OCI-LY3 (cell line): ENCODE data around the gene HAX1.

Source experiments
- H2AFZ ChIP-seq: fragments of 200-600, 300-600 bp; shearing (Covaris generic); 2 replicates; pipeline ENCODE4 v1.6.0; 2014; ENCODE audit warnings: antibody characterized with exemption, low read depth, low read length
- H3K27ac ChIP-seq: fragments of 200-600, 300-600 bp; sonication (generic); 2 replicates; pipeline ENCODE4 v1.5.1; 2014; ENCODE audit warnings: mild to moderate bottlenecking, low read length, moderate library complexity, mixed read lengths
- H3K27me3 ChIP-seq: fragments of 200-600, 300-600 bp; sonication (generic); 2 replicates; pipeline ENCODE4 v1.6.1; 2014; ENCODE audit warnings: low read depth, low read length, mixed read lengths
- H3K36me3 ChIP-seq: fragments of 200-600, 300-600 bp; sonication (generic); replicated peaks from 2 replicates; pipeline ENCODE3; 2014; ENCODE audit warnings: low read depth, low read length, mixed read lengths
- H3K4me1 ChIP-seq: fragments of 300-600, 200-600 bp; sonication (generic); 2 replicates; pipeline ENCODE4 v1.6.1; 2014; ENCODE audit warnings: low read length, mixed read lengths
- H3K4me2 ChIP-seq: fragments of 200-600, 300-600 bp; sonication (generic); 2 replicates; pipeline ENCODE4 v1.6.1; 2014; ENCODE audit warnings: low read length, mixed read lengths
- H3K4me3 ChIP-seq: fragments of 300-600, 200-600 bp; sonication (generic); 2 replicates; pipeline ENCODE4 v1.5.1; 2014; ENCODE audit warnings: antibody characterized with exemption, mild to moderate bottlenecking, low read length, moderate library complexity
- H3K79me2 ChIP-seq: fragments of 300-600, 200-600 bp; shearing (Covaris generic); 2 replicates; pipeline ENCODE4 v1.6.1; 2014; ENCODE audit warnings: mild to moderate bottlenecking, low read length, mixed read lengths
- H3K9ac ChIP-seq: fragments of 300-600, 200-600 bp; shearing (Covaris generic); 2 replicates; pipeline ENCODE4 v1.6.0; 2014; ENCODE audit warnings: mild to moderate bottlenecking, low read length, moderate library complexity
- H3K9me3 ChIP-seq: fragments of 200-600, 300-600 bp; shearing (Covaris generic); 2 replicates; pipeline ENCODE4 v1.6.1; 2014; ENCODE audit warnings: low read length, mixed read lengths; ENCODE audit not compliant: insufficient read depth
- H4K20me1 ChIP-seq: fragments of 200-600, 300-600 bp; sonication (generic); 2 replicates; pipeline ENCODE4 v1.6.1; 2016; ENCODE audit warnings: low read length, mixed read lengths; ENCODE audit not compliant: insufficient read depth
- CTCF ChIP-seq: fragments of 200-600, 300-600 bp; sonication (generic); IDR thresholded peaks from 2 replicates; pipeline ENCODE4 v1.5.1; 2014; ENCODE audit warnings: antibody characterized with exemption, low read length, low read depth
- EZH2phosphoT487 ChIP-seq: fragments of 200-600 bp; shearing (Covaris generic); IDR thresholded peaks from 2 replicates; pipeline ENCODE4 v1.6.1; 2018; ENCODE audit warnings: antibody characterized with exemption, mixed run types, low read depth

Gene HAX1

GRCh38 chr1:154240294-154240833, 32.1 kb upstream of the HAX1 start:
- TF ChIP-seq CTCF: no peak
- TF ChIP-seq EZH2phosphoT487: no peak
- no peaks in the 10 kb centered on the region for H3K9me3 ChIP-seq
- no peak overlapping the region for H3K27ac ChIP-seq
- peaks cover 89% of the 10 kb centered on the region for H3K36me3 ChIP-seq
- H3K9ac ChIP-seq: no peak overlapping the region
- no peaks in the 10 kb centered on the region for H3K27me3 ChIP-seq
- H3K4me1 ChIP-seq: no peaks in the 10 kb centered on the region
- H2AFZ ChIP-seq: no peak overlapping the region
- no peak overlapping the region for H3K4me3 ChIP-seq
- peaks cover 47% of the 10 kb centered on the region for H4K20me1 ChIP-seq
- peaks cover 59% of the 10 kb centered on the region for H3K79me2 ChIP-seq
- H3K4me2 ChIP-seq: no peak overlapping the region

- no peaks in the 10 kb centered on the region for H3K9me3 ChIP-seq
- no peak for TF ChIP-seq EZH2phosphoT487
- no peak for TF ChIP-seq CTCF
- H3K27ac ChIP-seq: no peak overlapping the region
- no peak overlapping the region for H2AFZ ChIP-seq
- no peaks in the 10 kb centered on the region for H3K4me1 ChIP-seq
- H3K79me2 ChIP-seq: peaks cover 46% of the 10 kb centered on the region
- peaks cover 86% of the 10 kb centered on the region for H3K36me3 ChIP-seq
- H4K20me1 ChIP-seq: peaks cover 38% of the 10 kb centered on the region
- no peak overlapping the region for H3K4me3 ChIP-seq
- H3K27me3 ChIP-seq: no peaks in the 10 kb centered on the region
- no peak overlapping the region for H3K4me2 ChIP-seq
- no peak overlapping the region for H3K9ac ChIP-seq
Observed at GRCh38 chr1:154241703-154242351, 30.6 kb upstream of the HAX1 start.

DNA sequence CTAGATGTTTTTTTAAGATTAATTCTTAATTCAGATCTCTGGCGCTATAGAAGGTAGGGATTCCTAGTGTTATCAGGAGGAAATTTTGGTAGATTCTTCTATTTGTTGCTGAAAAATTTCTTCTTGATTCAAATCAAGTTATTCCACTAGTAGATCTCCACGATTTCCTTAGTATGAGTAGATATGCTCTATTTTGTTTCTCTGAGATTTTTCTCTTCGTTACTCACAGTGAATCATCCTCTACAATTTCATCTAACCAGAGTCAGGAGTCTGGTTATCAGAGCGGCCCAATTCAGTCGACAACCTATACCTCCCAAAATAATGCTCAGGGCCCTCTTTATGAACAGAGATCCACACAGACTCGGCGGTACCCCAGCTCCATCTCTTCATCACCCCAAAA, 18.8 kb upstream of the HAX1 start:
- Histone ChIP-seq H3K4me3 (no peak overlapping the region), H3K27ac (no peak overlapping the region), H3K4me1 (no peaks in the 10 kb centered on the region), H3K27me3 (no peaks in the 10 kb centered on the region), H3K79me2 (no peaks in the 10 kb centered on the region), H3K9me3 (no peaks in the 10 kb centered on the region), H2AFZ (no peak overlapping the region), H3K4me2 (no peak overlapping the region), H4K20me1 (no peaks in the 10 kb centered on the region), H3K36me3 (peaks cover 85% of the 10 kb centered on the region), H3K9ac (no peak overlapping the region)
- TF ChIP-seq EZH2phosphoT487 (no peak), CTCF (no peak)

- Histone ChIP-seq H3K79me2 (peaks cover 5% of the 10 kb centered on the region; the same call in 1 of the 2 replicates), H3K27me3 (no peaks in the 10 kb centered on the region), H2AFZ (no peak overlapping the region), H4K20me1 (no peaks in the 10 kb centered on the region), H3K36me3 (peaks cover 86% of the 10 kb centered on the region), H3K4me2 (no peak overlapping the region), H3K9me3 (no peaks in the 10 kb centered on the region), H3K9ac (no peak overlapping the region), H3K4me3 (no peak overlapping the region), H3K4me1 (no peaks in the 10 kb centered on the region), H3K27ac (no peak overlapping the region)
- TF ChIP-seq CTCF: no peak
- no peak for TF ChIP-seq EZH2phosphoT487
Observed at GRCh38 chr1:154256686-154257085, 15.7 kb upstream of the HAX1 start.
